Measurements from ENCODE around the gene NAALADL2. TPM values are rescaled to one million over a fixed set of nuclear protein-coding genes. Genes with fewer than 3 reads are reported as not detected.

The NAALADL2 gene
- polyA plus RNA-seq, 1 donor from 2014 or later: 1.6 TPM

- Histone ChIP-seq H3K4me3 (ENCODE audit: low read length) (no peak overlapping the region), H4K20me1 (ENCODE audit: insufficient read depth) (no peaks in the 10 kb centered on the region), H3K79me2 (replicated peaks; ENCODE audit: insufficient read depth, low read length) (no peaks in the 10 kb centered on the region), H3F3A (ENCODE audit: insufficient read depth, low read length, poor library complexity, severe bottlenecking) (peaks cover 2% of the 10 kb centered on the region), H3K36me3 (ENCODE audit: insufficient read depth, low read length) (no peaks in the 10 kb centered on the region), H3K27ac (ENCODE audit: low read length) (no peak overlapping the region), H3K9me3 (ENCODE audit: low read length) (no peaks in the 10 kb centered on the region), H3K4me2 (ENCODE audit: low read length) (peak overlapping the region; percentile 6), H2AFZ (ENCODE audit: low read depth, low read length) (no peak overlapping the region), H3K9me2 (ENCODE audit: insufficient read depth, low read length) (no peaks in the 10 kb centered on the region), H3K9ac (ENCODE audit: low read length) (no peak overlapping the region), H3K27me3 (ENCODE audit: insufficient read depth, low read depth, low read length) (no peaks in the 10 kb centered on the region)
- no peak for TF ChIP-seq RAD21 (conservative IDR thresholded peaks at IDR 0.05)
- peak; percentile 92 for TF ChIP-seq POLR2AphosphoS5 (IDR thresholded peaks at IDR 0.05)
- peak; percentile 97 for TF ChIP-seq EP300 (conservative IDR thresholded peaks at IDR 0.05; ENCODE audit: poor library complexity, severe bottlenecking)
- TF ChIP-seq EZH2 (IDR thresholded peaks at IDR 0.05; ENCODE audit: borderline replicate concordance, insufficient read depth, low read length, poor library complexity, severe bottlenecking): no peak
- no peak for TF ChIP-seq CTCF (IDR thresholded peaks at IDR 0.05; ENCODE audit: poor library complexity, severe bottlenecking)
- TF ChIP-seq REST (IDR thresholded peaks at IDR 0.05; ENCODE audit: borderline replicate concordance): peak; percentile 27
- peak; percentile 26 for TF ChIP-seq SMC3 (conservative IDR thresholded peaks at IDR 0.05; ENCODE audit: poor library complexity)
- TF ChIP-seq TAF1 (IDR thresholded peaks at IDR 0.05; ENCODE audit: low read depth): no peak
Measured at GRCh38 chr3:175029828-175030227, 170.7 kb downstream of the NAALADL2 start.

- H4K20me1 ChIP-seq (ENCODE audit: insufficient read depth): no peaks in the 10 kb centered on the region
- no peak overlapping the region for H3K27ac ChIP-seq (ENCODE audit: low read length)
- no peaks in the 10 kb centered on the region for H3F3A ChIP-seq (ENCODE audit: insufficient read depth, low read length, poor library complexity, severe bottlenecking)
- no peak overlapping the region for H2AFZ ChIP-seq (ENCODE audit: low read depth, low read length)
- H3K9me2 ChIP-seq (ENCODE audit: insufficient read depth, low read length): no peaks in the 10 kb centered on the region
- H3K9me3 ChIP-seq (ENCODE audit: low read length): no peaks in the 10 kb centered on the region
- H3K79me2 ChIP-seq (replicated peaks; ENCODE audit: insufficient read depth, low read length): no peaks in the 10 kb centered on the region
- H3K9ac ChIP-seq (ENCODE audit: low read length): no peak overlapping the region
- no peaks in the 10 kb centered on the region for H3K36me3 ChIP-seq (ENCODE audit: insufficient read depth, low read length)
- H3K4me2 ChIP-seq (ENCODE audit: low read length): no peak overlapping the region
- no peak overlapping the region for H3K4me3 ChIP-seq (ENCODE audit: low read length)
- H3K27me3 ChIP-seq (ENCODE audit: insufficient read depth, low read depth, low read length): no peaks in the 10 kb centered on the region
- TF ChIP-seq TAF1 (IDR thresholded peaks at IDR 0.05; ENCODE audit: low read depth): no peak
Measured at GRCh38 chr3:175039875-175040274, 180.7 kb downstream of the NAALADL2 start.

- Histone ChIP-seq H3K27ac (ENCODE audit: low read length) (no peak overlapping the region), H3K4me3 (ENCODE audit: low read length) (no peak overlapping the region), H3K27me3 (ENCODE audit: insufficient read depth, low read depth, low read length) (no peaks in the 10 kb centered on the region), H3F3A (ENCODE audit: insufficient read depth, low read length, poor library complexity, severe bottlenecking) (no peaks in the 10 kb centered on the region), H3K4me2 (ENCODE audit: low read length) (no peak overlapping the region), H3K9ac (ENCODE audit: low read length) (no peak overlapping the region), H3K9me2 (ENCODE audit: insufficient read depth, low read length) (no peaks in the 10 kb centered on the region), H3K36me3 (ENCODE audit: insufficient read depth, low read length) (no peaks in the 10 kb centered on the region), H4K20me1 (ENCODE audit: insufficient read depth) (no peaks in the 10 kb centered on the region), H3K9me3 (ENCODE audit: low read length) (no peaks in the 10 kb centered on the region), H2AFZ (ENCODE audit: low read depth, low read length) (no peak overlapping the region), H3K79me2 (replicated peaks; ENCODE audit: insufficient read depth, low read length) (no peaks in the 10 kb centered on the region)
- TF ChIP-seq REST (IDR thresholded peaks at IDR 0.05; ENCODE audit: borderline replicate concordance) (no peak), POLR2AphosphoS5 (IDR thresholded peaks at IDR 0.05) (no peak), CTCF (IDR thresholded peaks at IDR 0.05; ENCODE audit: poor library complexity, severe bottlenecking) (no peak), RAD21 (conservative IDR thresholded peaks at IDR 0.05) (no peak), SMC3 (conservative IDR thresholded peaks at IDR 0.05; ENCODE audit: poor library complexity) (no peak), EZH2 (IDR thresholded peaks at IDR 0.05; ENCODE audit: borderline replicate concordance, insufficient read depth, low read length, poor library complexity, severe bottlenecking) (no peak), TAF1 (IDR thresholded peaks at IDR 0.05; ENCODE audit: low read depth) (no peak), MXI1 (conservative IDR thresholded peaks at IDR 0.05; ENCODE audit: poor library complexity, severe bottlenecking) (no peak), EP300 (conservative IDR thresholded peaks at IDR 0.05; ENCODE audit: poor library complexity, severe bottlenecking) (no peak)
Measured at GRCh38 chr3:175041369-175041768, 182.2 kb downstream of the NAALADL2 start.
